ENCODE results near the gene FBXL4. TPM values are rescaled to one million over a fixed set of nuclear protein-coding genes. Genes with fewer than 3 reads are reported as not detected.
A peak's percentile ranks its signal among the peaks of the same experiment; 100 is the strongest.

The FBXL4 gene
- total RNA-seq, 1 donor = 23.6 TPM

DNA sequence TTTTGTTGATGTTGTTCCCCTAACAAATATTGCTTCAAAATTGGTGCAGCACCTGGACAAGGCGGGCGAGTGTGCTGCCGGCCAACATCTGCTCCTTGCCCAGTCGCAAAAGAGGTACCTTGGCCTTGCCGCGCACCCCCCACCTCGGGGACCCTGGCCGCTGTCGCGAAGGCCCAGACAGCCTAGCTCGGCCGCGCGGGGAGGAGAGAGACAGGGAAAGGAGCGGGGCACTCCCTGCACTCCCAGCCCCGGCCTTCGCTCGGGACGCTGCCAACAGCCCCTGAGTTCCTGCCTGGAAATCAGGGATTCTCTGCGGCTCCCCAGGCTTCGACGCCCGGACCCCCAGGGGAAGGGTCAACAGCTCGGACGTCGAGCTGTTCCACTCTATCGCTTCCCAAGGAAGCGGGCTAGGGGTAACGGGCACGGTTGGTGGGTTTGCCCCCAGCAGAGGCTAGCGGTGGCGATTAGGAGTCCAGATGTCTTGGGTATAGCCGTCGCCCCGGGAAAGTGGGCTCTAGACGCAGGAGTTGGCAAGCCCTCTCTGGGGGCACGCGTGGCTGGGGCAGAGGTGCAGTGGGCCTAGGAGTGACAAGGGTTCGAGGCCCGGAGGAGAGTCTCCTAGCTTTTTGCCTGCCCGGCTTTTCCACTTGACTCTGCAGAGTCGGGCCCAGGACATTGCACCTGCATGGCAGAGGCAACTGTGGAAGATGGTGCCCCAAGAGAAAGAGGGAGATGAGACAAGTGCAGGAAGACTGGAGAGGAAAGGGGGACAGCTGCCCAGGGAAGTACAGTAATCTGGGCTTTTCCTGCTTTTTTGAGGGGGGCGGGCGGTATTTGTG, 105.2 kb downstream of the FBXL4 start:
- H3K4me3 ChIP-seq (ENCODE audit: low read depth, low read length) = no peak overlapping the region
- TF ChIP-seq, protein P1, sequence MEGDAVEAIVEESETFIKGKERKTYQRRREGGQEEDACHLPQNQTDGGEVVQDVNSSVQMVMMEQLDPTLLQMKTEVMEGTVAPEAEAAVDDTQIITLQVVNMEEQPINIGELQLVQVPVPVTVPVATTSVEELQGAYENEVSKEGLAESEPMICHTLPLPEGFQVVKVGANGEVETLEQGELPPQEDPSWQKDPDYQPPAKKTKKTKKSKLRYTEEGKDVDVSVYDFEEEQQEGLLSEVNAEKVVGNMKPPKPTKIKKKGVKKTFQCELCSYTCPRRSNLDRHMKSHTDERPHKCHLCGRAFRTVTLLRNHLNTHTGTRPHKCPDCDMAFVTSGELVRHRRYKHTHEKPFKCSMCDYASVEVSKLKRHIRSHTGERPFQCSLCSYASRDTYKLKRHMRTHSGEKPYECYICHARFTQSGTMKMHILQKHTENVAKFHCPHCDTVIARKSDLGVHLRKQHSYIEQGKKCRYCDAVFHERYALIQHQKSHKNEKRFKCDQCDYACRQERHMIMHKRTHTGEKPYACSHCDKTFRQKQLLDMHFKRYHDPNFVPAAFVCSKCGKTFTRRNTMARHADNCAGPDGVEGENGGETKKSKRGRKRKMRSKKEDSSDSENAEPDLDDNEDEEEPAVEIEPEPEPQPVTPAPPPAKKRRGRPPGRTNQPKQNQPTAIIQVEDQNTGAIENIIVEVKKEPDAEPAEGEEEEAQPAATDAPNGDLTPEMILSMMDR (IDR thresholded peaks at IDR 0.05; ENCODE audit: insufficient read depth, low read length) = no peak
- DNase-seq (ENCODE audit: low read depth) = no peak

DNA sequence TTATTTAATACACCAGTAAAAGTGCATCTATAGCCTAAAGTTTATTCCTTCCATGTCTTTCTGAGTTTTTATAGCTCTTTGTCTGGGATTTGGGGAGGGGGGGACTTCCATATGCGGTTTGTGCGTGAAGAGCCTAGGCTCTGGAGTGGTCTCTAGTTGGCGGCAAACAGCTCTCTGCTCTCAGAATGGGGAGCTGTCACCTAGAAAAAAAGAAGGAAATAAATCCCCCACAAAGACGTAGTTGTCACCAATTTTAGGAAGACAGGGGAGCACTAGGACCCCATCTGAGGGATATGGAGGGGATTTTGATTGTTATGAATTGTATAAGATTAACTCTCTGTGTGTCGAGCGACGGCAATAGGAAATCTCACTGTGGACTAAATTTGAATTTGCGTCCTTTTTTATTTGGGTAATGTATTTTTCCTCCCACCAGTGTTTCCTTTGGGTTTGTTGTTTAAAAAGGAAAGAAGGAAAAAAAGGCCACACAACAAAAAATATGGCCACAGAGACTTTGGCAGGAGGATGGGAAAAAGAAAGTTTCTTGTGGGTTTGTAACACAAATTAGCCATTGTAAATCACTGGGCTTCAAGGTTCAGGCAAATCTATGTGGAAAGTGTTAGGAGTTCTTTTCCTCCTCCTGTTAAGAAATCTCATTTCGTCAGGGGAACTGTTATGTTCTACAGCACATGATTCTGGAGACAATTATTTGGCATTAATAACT, 106.0 kb downstream of the FBXL4 start:
- no peak overlapping the region for H3K4me3 ChIP-seq (ENCODE audit: low read depth, low read length)
- TF ChIP-seq, protein P1 (IDR thresholded peaks at IDR 0.05; ENCODE audit: insufficient read depth, low read length) = no peak
- DNase-seq (ENCODE audit: low read depth) = no peak

DNA sequence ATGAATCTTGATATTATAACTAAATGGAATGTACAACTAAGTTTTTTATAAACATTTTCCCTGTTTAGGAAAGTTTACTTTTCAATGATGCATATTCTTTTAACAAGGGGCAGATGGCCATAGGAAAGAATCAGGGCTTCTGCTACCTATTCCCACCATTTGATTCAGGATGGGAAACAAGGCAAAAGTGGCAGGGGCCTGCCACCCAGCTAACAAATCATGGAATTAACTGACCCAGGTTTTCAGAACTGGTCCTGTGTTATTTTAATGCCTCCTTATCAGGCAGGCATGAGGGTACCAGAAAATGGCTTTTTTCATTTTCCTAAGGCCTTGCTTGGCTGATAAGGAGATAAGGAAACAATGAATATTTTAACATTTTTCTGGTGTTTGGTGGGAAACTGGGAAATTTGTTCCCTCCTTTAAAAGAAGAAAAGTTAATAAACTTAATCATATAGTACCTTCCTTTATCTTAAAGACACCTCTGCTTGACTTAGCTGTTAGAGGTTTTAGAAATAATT, 106.7 kb downstream of the FBXL4 start:
- H3K4me3 ChIP-seq (ENCODE audit: low read depth, low read length) = no peak overlapping the region
- no peak for DNase-seq (ENCODE audit: low read depth)

DNA sequence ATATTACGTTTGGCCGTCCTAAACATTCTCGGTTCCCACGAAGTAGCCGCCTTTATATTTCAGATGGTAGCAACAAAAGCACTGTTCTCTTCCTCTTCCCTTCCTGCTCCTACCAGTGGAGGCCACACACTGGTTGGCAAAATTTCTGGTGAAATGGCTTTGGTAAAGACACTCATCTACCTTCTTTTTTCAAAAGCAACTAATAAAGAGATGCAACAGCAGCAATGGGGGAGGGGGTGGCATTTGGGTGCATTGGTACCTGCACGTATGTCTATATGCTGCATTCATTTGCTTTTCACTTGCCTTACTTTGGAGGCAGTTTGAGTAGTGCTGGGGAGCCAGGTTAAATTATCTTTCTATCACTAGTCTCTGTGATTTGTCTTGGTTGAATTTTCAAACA, 107.4 kb downstream of the FBXL4 start:
- no peak for DNase-seq (ENCODE audit: low read depth)
- no peak overlapping the region for H3K4me3 ChIP-seq (ENCODE audit: low read depth, low read length)
- TF ChIP-seq, protein P1 (IDR thresholded peaks at IDR 0.05; ENCODE audit: insufficient read depth, low read length) = no peak

More for the DNA sequence above, 106.7 kb downstream of the FBXL4 start:
- TF ChIP-seq, protein P1 (IDR thresholded peaks at IDR 0.05; ENCODE audit: insufficient read depth, low read length) = no peak

DNA sequence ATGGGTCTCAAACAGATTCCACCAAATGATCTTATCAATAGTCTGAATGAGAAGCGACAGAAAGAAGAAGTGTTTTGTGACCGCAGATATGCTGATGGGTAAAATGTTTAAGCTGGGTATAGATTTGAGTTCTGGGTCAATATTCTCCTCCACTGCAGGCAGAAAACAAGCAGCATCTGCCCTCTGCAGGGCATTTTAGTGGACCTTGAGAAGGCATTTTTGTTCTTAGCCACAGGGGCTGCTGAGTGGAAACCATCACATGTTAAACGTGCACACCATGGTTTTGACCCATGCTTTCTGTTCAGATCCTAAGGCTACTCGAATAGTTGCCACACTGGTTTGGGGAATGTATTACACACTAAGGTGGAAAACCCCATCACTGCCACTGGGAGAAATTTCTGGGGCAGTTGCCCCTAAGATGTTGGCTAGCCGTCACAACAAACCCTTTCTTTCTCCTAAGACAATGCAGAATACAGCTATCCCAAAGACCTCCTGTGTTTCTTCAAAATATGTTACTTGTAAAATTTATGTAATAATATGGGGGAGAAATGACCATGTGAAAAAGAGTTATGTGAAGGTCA, 107.9 kb downstream of the FBXL4 start:
- TF ChIP-seq, protein P1 (IDR thresholded peaks at IDR 0.05; ENCODE audit: insufficient read depth, low read length) = peak; percentile 43
- no peak overlapping the region for H3K4me3 ChIP-seq (ENCODE audit: low read depth, low read length)
- DNase-seq (ENCODE audit: low read depth) = peak; percentile 29

DNA sequence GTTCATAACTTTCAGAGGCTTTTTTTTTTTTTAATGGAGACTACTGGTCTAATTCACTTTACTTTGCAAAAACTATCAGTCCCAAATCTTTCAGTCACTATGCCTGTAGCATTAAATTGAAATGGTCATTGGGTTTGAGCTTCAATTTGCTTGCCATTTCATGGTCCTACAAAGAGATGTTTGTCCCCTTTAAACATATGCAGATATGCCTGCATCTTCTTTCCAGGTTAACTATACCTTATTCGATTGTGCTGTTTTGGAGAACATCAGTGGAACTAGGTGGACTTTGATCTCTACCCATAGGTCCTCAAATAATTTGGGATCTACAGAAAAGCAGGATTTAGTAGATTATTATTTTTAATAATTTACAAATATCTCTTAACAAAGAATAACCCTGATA, 108.8 kb downstream of the FBXL4 start:
- no peak for DNase-seq (ENCODE audit: low read depth)
- H3K4me3 ChIP-seq (ENCODE audit: low read depth, low read length) = no peak overlapping the region
- TF ChIP-seq, protein P1 (IDR thresholded peaks at IDR 0.05; ENCODE audit: insufficient read depth, low read length) = no peak
